Kidney epithelial cell (primary cell): ENCODE data around the gene LBHD2. TPM values are rescaled to one million over a fixed set of nuclear protein-coding genes. Genes with fewer than 3 reads are reported as not detected.
A peak's percentile ranks its signal among the peaks of the same experiment; 100 is the strongest.

Experiments
- DNase-seq: peaks from one replicate; pipeline ENCODE4 v3.0.0-alpha.2; 2010; ENCODE audit warnings: low read depth
- H3K27me3 ChIP-seq: 2 replicates; pipeline ENCODE4 v1.6.0; 2011; ENCODE audit warnings: low read length; ENCODE audit not compliant: control insufficient read depth, insufficient read depth
- H3K36me3 ChIP-seq: 2 replicates; pipeline ENCODE4 v1.5.1; 2011; ENCODE audit warnings: low read length; ENCODE audit not compliant: control insufficient read depth, insufficient read depth
- H3K4me3 ChIP-seq: 2 replicates; pipeline ENCODE4 v1.5.1; 2011; ENCODE audit warnings: low read depth, mild to moderate bottlenecking, control low read depth, low read length
- total RNA-seq: library from RNA; depleted of rRNA; stranded (reverse); fragments of >200 nt; gene quantifications from 2 replicates; pipeline ENCODE4 v1.2.3, GENCODE V29; 2015
- TF ChIP-seq, protein P1 (sequence below): IDR thresholded peaks from 2 replicates; pipeline ENCODE4 v1.5.1; 2011; ENCODE audit warnings: mild to moderate bottlenecking, moderate library complexity, low read length, control low read depth, inconsistent platforms; ENCODE audit not compliant: insufficient read depth, poor library complexity, severe bottlenecking

LBHD2 gene
- total RNA-seq, 1 donor from 2014 or later, result not detected

DNA sequence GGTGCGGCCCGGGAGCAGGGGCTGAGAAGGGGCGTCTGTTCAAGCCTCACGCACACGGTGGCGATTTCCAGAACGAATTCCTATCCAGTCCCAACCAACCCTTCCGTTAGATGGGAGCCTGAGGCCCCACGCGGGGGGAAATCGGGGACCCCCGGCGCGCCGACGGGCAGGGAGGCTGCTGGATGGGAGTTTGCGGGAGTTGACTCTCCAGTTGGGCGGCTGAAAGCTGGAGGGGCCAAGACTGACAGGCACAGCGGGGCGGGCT lies 20.3 kb downstream of the LBHD2 start:
- H3K36me3 ChIP-seq, result no peaks in the 10 kb centered on the region
- DNase-seq, result no peak
- TF ChIP-seq, protein P1, sequence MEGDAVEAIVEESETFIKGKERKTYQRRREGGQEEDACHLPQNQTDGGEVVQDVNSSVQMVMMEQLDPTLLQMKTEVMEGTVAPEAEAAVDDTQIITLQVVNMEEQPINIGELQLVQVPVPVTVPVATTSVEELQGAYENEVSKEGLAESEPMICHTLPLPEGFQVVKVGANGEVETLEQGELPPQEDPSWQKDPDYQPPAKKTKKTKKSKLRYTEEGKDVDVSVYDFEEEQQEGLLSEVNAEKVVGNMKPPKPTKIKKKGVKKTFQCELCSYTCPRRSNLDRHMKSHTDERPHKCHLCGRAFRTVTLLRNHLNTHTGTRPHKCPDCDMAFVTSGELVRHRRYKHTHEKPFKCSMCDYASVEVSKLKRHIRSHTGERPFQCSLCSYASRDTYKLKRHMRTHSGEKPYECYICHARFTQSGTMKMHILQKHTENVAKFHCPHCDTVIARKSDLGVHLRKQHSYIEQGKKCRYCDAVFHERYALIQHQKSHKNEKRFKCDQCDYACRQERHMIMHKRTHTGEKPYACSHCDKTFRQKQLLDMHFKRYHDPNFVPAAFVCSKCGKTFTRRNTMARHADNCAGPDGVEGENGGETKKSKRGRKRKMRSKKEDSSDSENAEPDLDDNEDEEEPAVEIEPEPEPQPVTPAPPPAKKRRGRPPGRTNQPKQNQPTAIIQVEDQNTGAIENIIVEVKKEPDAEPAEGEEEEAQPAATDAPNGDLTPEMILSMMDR, result no peak
- H3K27me3 ChIP-seq, result peaks cover 36% of the 10 kb centered on the region
- no peak overlapping the region for H3K4me3 ChIP-seq

DNA sequence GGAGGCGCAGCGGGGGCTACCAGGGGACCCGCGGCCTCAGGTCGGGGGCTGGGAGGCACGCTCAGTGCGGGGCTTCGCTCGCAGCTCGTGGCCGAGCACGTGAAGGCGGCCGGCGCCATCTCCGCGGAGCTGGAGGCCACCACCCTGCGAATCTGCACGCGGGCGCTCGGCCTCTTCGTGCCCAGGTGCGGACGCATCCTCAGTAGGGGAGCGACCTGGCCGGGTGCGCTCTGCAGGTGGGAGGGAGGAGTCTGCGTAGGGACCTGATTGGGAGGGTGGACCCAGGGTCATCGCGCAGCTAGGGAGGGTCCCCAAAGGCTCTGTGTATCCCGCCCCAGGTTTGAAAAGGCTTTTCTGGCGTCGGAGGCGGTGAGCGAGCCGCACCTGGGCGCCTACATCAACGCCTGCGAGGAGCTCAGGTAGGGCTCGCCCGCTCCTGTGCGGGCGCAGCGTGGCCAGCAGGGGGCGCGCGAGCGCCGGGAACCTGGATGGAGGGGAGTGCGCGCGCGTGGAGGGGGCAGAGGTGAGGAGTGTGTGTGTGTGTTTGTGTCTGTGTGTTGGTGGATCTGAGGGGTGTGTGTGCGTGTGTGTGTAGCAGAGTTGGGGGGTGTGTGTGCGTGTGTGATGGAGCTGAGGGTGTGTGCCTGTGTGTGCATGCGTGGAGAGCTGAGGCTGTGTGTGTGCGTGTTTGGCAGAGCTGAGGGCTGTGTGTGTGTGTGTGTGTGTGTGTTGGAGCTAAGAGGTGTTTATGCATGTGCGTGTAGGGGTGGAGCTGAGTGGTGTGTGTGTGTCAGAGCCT lies 20.8 kb downstream of the LBHD2 start:
- Histone ChIP-seq H3K4me3 (no peak overlapping the region), H3K27me3 (peaks cover 36% of the 10 kb centered on the region), H3K36me3 (no peaks in the 10 kb centered on the region)
- TF ChIP-seq, protein P1, result peak; percentile 94
- DNase-seq, result no peak

DNA sequence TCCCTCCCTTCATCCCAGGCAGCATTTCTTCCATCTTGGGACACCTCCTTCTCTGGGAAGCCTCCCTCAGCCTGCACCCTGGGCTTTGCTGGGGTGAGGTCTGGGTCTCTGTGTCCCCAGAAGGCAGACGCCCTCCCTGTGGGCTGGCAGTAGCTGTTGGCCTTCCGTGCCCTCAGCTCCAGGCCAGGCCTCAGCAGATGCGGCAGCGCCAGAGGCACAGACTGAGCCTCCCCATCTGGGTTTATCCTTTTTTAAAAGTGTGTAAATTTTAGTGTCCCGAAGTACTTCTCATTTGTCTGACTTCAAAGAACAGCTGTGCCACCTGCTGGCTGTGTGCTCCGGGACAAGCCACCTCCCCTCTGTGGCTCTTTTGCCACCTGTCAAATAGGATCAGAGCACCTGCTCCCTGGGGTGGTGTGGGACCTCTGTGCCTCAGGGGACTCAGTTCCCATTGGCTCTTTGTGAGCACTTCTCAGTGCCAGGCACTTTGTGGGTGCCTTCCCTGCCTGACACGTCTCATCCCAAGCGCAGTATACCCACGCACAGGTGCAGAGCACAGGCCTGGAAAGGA lies 21.7 kb downstream of the LBHD2 start:
- TF ChIP-seq, protein P1, result peak; percentile 9
- H3K27me3 ChIP-seq, result peaks cover 36% of the 10 kb centered on the region
- DNase-seq, result no peak
- H3K4me3 ChIP-seq, result no peak overlapping the region
- no peaks in the 10 kb centered on the region for H3K36me3 ChIP-seq

DNA sequence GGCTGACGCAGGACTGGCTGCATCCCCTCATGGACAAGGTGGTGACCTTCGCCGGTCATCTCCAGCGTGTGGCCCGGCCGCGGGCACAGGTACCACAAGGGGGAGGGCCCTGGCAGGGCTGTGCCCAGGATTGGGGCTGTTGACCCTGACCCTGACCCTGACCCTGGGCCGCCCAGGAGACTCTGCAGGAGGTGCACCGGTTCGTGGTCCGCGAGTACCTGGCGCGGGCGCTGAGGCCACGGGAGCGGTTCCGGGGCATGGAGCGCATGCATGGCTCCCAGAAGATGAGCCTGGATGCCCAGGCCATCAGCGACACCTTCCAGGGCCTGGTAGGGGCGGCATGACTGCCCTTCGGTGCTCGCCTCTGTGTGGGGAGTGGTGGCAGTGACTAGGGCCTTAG lies 23.4 kb downstream of the LBHD2 start:
- Histone ChIP-seq H3K4me3 (no peak overlapping the region), H3K36me3 (no peaks in the 10 kb centered on the region), H3K27me3 (peaks cover 23% of the 10 kb centered on the region)
- TF ChIP-seq, protein P1, result no peak
- no peak for DNase-seq

DNA sequence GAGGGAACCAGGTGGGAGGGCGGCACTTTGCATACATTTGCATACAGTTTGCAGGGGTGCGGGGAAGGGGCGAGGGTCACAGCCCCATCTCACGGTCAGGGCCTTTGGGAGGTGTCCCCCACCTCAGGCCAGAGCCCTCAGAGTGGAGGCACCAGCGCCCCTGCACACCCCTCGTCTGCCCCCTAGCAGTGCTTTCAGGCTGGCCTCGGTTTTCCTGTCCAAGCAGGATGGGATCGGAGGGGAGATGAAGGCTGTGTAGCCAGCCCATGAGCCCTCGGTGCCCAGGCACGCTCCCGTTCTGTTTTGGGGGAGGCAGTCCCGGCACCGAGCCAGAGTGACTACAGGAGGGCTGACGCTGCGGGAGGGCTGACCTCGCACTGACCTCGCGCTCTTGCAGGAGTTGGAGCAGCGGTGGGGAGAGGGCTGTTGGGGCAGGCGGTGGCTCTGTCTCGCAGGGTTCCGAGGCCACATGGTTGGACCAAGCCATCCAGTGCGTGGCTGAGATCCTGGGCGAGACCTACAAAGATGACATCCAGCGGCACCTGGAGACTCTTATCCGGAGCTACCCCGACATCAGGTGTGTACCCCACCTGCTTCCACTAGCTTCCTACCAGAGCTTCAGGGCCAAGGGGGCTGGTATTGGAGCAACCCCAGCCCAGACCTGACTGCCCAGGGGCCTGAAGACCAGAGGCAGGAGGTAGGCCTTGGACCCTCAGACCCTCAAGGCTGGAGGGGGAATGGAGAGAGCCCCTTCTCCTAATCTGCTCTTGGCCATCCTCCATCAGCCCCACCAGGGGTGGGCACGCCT lies 24.1 kb downstream of the LBHD2 start:
- H3K4me3 ChIP-seq, result no peak overlapping the region
- H3K27me3 ChIP-seq, result peaks cover 17% of the 10 kb centered on the region
- TF ChIP-seq, protein P1, result no peak
- no peaks in the 10 kb centered on the region for H3K36me3 ChIP-seq
- DNase-seq, result no peak
